Endometrial microvascular endothelial cells (primary cell): ENCODE results near the gene CIC. TPM values are rescaled to one million over a fixed set of nuclear protein-coding genes. Genes with fewer than 3 reads are reported as not detected.

Experiments used
- in situ Hi-C: cut with HindIII; loops from 2 replicates; pipeline ENCODE4 v1.10.0; 2017; ENCODE audit warnings: low sequenced_read_pairs, low pct_unique_long_range_greater_than_20kb; ENCODE audit errors: inconsistent ontology term
- total RNA-seq: library from RNA; depleted of rRNA; stranded (reverse); fragments of >200 nt; gene quantifications from one replicate; pipeline ENCODE4 v1.2.3, GENCODE V29; 2015; ENCODE audit errors: inconsistent ontology term

Gene CIC
- total RNA-seq, 1 donor from 2014 or later, result 36.0 TPM

DNA sequence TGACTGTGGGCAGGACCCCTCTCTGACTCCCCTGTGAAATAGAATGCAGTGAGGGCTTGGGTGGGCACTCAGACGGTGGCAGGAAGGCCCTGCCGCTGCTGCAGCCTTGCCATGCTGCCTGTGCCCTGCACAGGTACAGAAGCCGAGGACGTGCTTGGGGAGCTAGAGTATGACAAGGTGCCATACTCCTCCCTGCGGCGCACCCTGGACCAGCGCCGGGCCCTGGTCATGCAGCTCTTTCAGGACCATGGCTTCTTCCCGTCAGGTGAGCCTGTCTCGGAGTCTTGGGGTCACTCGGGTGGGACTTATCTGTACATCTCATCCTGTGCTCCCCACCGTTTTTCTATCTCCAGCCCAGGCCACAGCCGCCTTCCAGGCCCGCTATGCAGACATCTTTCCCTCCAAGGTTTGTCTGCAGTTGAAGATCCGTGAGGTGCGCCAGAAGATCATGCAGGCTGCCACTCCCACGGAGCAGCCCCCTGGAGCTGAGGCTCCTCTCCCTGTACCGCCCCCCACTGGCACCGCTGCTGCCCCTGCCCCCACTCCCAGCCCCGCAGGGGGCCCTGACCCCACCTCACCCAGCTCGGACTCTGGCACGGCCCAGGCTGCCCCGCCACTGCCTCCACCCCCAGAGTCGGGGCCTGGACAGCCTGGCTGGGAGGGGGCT is 25.6 kb downstream of the CIC start:
- in situ Hi-C loops, result no loop called here

GRCh38 chr19:42295342-42295741 is 26.3 kb downstream of the CIC start:
- in situ Hi-C loops, result no loop called here

DNA sequence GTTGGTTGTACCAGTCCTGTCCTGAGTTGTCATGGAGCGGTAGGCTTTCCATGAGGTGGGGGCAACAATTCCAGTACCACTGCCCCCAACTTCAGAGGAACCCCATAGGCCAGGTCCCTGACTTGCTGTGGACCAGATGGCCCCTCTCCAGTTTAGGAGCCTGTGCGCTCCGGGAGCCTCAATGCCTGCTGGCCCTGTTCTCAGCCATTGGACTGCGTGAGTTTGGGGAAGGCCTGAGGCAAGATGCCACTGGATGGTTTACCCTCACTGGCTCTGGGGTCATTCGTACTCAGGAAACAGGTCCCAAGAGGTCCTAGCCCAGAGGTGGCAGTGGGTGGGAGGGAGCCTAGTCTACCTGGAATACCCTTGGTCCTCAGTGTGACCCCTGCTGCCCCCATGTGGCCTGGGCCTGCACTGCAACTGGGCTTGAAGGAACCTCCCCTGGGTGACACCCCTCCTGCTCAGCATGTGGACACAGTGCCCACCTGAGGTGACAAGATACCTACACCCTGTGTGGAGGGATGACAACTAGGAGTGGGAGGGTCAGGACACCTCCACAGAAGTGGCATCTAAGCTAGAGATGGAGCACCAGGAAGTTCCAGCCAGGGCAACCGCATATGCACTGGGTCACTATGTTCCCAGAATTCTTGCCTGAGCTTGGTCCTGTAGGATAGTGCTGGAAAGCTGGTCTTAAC is 26.9 kb downstream of the CIC start:
- in situ Hi-C loops, result no loop called here

GRCh38 chr19:42297039-42297438 is 28.0 kb downstream of the CIC start:
- in situ Hi-C loops, result no loop called here

DNA sequence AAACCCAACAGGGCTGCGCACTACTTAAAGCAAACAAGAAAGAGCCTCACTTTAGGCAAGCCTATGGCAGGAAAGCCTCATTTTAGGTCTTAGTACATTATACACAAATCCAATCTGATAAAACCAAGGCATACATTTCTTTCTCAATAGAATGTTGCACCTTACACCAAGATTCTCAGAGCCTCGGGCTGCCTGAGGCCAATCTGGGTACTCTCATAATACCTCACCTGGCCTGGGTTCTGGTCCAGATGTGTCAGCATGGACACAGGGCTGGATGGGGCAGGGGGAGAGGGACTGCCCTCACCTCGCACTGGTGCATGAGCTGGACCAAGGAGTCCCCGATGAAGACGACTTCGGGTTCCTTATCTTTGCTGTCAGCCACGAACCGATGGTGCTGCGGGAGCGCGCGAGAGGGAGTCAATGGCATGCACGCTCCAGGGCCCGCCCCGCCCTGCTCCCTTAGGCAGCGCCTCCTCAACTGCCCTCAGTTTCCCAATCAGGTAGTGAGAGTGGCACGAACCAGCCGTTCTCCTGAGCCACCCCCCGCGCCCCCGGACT is 32.7 kb downstream of the CIC start, which contains the start of gene PRR19:
Gene PRR19 (plus strand): TSS at position 487 of the 558 bp plus-strand sequence. CDS start 7,453 bp downstream, outside the sequence.
- in situ Hi-C loops, result no loop called here

- in situ Hi-C loops, result no loop called here
These were observed 34.0 kb downstream of the CIC start for GRCh38 chr19:42303101-42303464.

DNA sequence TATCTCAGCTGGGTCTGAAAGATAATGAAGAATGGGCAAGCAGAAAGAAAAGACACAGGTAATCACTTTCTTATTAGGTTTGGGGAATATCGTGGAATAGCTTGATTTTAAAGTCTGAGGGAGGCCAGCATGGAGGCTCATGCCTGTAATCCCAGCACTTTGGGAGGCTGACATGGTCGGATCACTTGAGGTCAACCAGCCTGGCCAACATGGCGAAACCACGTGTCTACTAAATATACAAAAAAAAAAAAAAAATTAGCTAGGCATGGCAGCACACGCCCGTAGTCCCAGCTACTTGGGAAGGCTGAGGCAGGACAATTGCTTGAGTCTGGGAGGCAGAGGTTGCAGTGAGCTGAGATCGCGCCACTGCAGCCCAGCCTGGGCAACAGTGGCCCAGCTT is 34.8 kb downstream of the CIC start:
- in situ Hi-C loops, result no loop called here

GRCh38 chr19:42306646-42307045 is 37.6 kb downstream of the CIC start:
- in situ Hi-C loops, result no loop called here

DNA sequence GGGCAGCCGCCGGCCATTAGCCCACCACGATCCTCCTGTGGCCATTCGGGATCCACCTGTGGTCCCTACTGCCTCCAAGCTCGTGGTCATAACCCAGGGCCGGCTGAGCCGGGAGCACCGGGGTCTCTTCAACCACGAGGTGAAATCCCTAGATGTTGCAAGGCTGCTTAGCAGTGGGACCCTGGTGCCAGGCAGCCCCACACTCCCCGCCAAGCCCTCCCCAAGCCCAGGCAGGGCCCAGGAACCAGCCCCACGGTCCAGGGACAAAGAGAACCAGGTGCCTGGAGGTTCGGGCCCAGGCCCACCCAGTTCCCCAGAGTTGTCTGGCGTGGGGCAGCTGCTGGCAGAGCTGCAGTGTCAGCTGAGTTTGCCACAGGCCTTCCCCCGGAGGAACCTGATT is 40.6 kb downstream of the CIC start:
- in situ Hi-C loops, result no loop called here

GRCh38 chr19:42311657-42312056 is 42.6 kb downstream of the CIC start:
- in situ Hi-C loops, result no loop called here

DNA sequence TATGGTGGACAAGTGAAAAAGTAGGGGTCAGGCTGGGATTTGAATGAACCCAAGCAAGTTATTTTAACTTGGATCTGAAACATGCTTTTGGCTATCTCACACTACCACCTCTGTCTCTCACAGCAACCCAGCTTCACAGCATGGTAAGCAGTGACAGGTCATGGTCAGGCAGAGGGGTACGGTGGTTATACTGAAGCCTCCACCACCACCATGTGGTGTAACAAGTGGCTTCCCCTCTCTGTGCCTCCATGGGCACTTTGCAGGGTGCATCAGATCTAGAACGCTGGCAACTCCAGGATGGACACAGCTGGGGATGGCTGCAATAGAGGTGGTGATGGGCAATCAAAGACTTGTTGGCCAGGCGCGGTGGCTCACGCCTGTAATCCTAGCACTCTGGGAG is 43.3 kb downstream of the CIC start:
- in situ Hi-C loops, result no loop called here

- in situ Hi-C loops, result no loop called here
These were observed 44.2 kb downstream of the CIC start, which contains the start of gene TMEM145 for GRCh38 chr19:42313096-42313839. TSS of gene TMEM145 (plus strand) at chr19:42313309. CDS start at chr19:42313377, 68 bp downstream.

DNA sequence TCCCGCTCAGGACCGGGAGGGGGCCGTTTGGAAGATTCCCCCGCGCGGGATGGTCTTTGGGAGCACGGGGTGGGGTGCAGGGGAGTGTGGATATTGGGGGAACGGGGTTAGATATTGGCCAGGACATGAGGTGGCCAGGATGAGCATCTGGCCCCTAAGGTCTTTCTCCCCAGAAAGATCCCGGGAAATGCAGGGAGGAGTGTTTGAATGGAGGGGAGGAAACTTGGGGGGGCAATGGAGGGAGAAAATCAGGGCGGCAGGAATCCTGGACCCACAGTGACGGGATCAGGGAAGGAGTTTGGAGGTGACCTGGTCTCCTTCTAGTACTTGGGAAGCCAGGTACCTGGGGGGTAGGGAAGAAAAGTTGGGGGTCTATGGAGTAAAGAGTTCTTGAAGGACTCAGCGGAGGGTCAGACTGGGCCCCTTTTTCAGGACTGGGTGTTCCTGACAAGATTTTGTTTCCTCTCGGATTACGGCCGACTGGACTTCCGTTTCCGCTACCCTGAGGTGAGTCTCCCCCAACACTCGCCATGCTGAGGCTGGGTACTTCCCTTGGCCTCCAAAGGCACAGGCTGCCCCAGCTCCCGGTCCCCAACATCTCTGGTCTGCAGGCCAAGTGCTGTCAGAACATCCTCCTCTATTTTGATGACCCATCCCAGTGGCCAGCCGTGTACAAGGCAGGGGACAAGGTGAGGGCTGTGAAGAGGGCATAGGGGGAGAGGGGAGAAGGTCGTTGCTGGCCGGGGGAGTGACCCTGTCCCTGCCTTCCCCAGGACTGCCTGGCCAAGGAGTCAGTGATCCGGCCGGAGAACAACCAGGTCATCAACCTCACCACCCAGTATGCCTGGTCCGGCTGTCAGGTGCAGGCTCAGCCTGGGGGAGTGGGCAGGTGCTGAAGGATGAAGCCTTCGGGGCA is 45.0 kb downstream of the CIC start:
- in situ Hi-C loops, result no loop called here

- in situ Hi-C loops, result no loop called here
These were observed 46.0 kb downstream of the CIC start for GRCh38 chr19:42315024-42315423.

DNA sequence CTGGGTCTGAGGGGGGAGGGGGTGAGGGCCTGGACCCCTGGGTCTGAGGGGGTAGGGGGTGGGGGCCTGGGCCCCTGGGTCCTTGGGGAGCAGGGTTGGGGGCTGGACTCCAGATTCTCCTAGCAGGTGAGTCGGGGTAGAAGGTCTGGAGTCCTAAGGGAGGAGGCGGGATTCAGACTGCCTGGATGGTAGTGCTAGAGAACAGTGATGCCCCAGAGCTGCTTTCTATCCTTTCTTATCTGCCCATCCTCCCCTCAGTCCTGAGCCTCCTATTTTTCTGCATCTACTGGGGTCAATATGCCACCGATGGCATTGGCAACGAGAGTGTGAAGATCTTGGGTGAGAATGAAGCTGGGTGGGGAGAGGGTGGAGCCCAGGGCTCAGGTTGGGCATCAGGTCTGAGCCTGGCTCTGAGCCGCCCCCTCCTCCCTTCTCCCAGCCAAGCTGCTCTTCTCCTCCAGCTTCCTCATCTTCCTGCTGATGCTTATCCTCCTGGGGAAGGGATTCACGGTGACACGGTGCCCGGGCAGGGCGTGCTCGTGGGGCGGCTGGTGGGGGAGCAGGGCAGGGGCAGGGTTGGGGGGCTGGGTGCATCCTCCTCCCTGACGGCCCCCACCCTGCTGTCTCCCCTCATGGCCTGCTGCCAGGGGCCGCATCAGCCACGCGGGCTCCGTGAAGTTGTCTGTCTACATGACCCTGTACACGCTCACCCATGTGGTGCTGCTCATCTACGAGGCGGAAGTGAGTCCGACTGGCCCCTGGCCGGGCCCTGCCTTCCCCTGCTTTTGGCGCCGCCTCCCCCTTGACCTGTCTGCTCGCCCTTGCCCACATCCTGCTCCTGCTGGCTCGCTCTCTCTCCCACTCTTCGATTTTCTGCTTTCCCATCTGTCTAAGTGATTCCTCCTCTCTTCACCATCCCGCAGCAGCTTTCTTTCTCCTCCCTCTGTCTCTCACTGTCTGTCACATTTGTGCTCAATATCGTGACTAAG is 47.5 kb downstream of the CIC start:
- in situ Hi-C loops, result no loop called here

DNA sequence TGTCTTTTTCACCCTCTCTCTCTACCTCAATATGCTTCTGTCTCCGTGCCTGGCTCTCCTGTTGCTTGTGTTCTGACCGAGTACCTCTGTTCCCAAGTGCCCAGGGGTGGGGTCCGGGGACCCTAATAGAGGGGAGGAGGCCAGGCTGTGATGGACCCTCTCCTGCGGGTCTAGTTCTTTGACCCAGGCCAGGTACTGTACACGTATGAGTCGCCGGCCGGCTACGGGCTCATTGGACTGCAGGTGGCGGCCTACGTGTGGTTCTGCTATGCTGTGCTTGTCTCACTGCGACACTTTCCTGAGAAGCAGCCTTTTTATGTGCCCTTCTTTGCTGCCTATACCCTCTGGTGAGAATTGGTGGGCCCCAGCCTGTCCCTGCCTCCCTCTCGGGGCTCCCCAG is 48.5 kb downstream of the CIC start:
- in situ Hi-C loops, result no loop called here

GRCh38 chr19:42322305-42322704 is 53.3 kb downstream of the CIC start:
- in situ Hi-C loops, result no loop called here

GRCh38 chr19:42323473-42323851 is 54.4 kb downstream of the CIC start:
- in situ Hi-C loops, result no loop called here
